GM23338 (cell line): ENCODE measurements around the gene NXPE4. TPM values are rescaled to one million over a fixed set of nuclear protein-coding genes. Genes with fewer than 3 reads are reported as not detected.
A peak's percentile ranks its signal among the peaks of the same experiment; 100 is the strongest.

Experiments
- ATAC-seq: fragments of 200-7000 bp; cut with Tn5 transposase; 3 replicates; pipeline ENCODE4 v1.9.1; 2020
- DNase-seq: peaks from one replicate; pipeline ENCODE4 v3.0.0-alpha.2; 2015; ENCODE audit warnings: low spot score
- H2AFZ ChIP-seq: fragments of 200-600 bp; sonication (generic); 2 replicates; pipeline ENCODE4 v1.8.0; 2016; ENCODE audit warnings: antibody characterized with exemption, mild to moderate bottlenecking, moderate library complexity
- H3F3A ChIP-seq: fragments of 200-600 bp; sonication (generic); replicated peaks from 2 replicates; pipeline ENCODE4 v1.8.0; 2017; ENCODE audit warnings: antibody characterized with exemption, mixed run types, low read depth
- H3K27ac ChIP-seq: fragments of 200-600 bp; sonication (generic); 2 replicates; pipeline ENCODE4 v1.6.1; 2016; ENCODE audit warnings: low read depth
- H3K27me3 ChIP-seq: fragments of 200-600 bp; sonication (generic); 2 replicates; pipeline ENCODE4 v1.8.0; 2016; ENCODE audit warnings: mild to moderate bottlenecking, mixed run types, moderate library complexity; ENCODE audit not compliant: insufficient read depth
- H3K36me3 ChIP-seq: fragments of 200-600 bp; sonication (generic); 2 replicates; pipeline ENCODE4 v1.8.0; 2016; ENCODE audit warnings: mild to moderate bottlenecking; ENCODE audit not compliant: insufficient read depth
- H3K4me1 ChIP-seq: fragments of 200-600 bp; sonication (generic); 2 replicates; pipeline ENCODE4 v1.8.0; 2016; ENCODE audit warnings: mild to moderate bottlenecking, moderate library complexity; ENCODE audit not compliant: insufficient read depth
- H3K4me2 ChIP-seq: fragments of 200-600 bp; sonication (generic); 2 replicates; pipeline ENCODE4 v1.7.1; 2017; ENCODE audit warnings: mixed run types
- H3K4me3 ChIP-seq: fragments of 200-600 bp; sonication (generic); 2 replicates; pipeline ENCODE4 v1.6.1; 2016; ENCODE audit warnings: mixed run types
- H3K79me2 ChIP-seq: fragments of 200-600 bp; sonication (generic); replicated peaks from 2 replicates; pipeline ENCODE4 v1.8.0; 2017; ENCODE audit warnings: mild to moderate bottlenecking; ENCODE audit not compliant: insufficient read depth
- H3K9me2 ChIP-seq: fragments of 200-600 bp; sonication (generic); 2 replicates; pipeline ENCODE4 v1.8.0; 2017; ENCODE audit not compliant: insufficient read depth
- H4K20me1 ChIP-seq: fragments of 200-600 bp; sonication (generic); replicated peaks from 2 replicates; pipeline ENCODE4 v1.8.0; 2017; ENCODE audit warnings: mild to moderate bottlenecking; ENCODE audit not compliant: insufficient read depth
- H3K27ac Mint-ChIP-seq: 2 replicates; pipeline ENCODE4 v1.8.0; 2020; ENCODE audit warnings: inconsistent platforms, mild to moderate bottlenecking, moderate library complexity, mixed read lengths
- H3K27me3 Mint-ChIP-seq: 3 replicates; pipeline ENCODE4 v1.8.0; 2022; ENCODE audit warnings: low read depth, mild to moderate bottlenecking, moderate library complexity, mixed read lengths, inconsistent platforms; ENCODE audit not compliant: insufficient read depth, poor library complexity
- H3K36me3 Mint-ChIP-seq: 3 replicates; pipeline ENCODE4 v1.8.0; 2021; ENCODE audit warnings: low read depth, mild to moderate bottlenecking, inconsistent platforms, moderate library complexity, mixed read lengths
- H3K4me1 Mint-ChIP-seq: 3 replicates; pipeline ENCODE4 v1.8.0; 2020; ENCODE audit warnings: mild to moderate bottlenecking, inconsistent platforms, mixed read lengths
- H3K4me3 Mint-ChIP-seq: 3 replicates; pipeline ENCODE4 v1.8.0; 2021; ENCODE audit warnings: moderate library complexity, mild to moderate bottlenecking, inconsistent platforms, mixed read lengths
- H3K9me3 Mint-ChIP-seq: 3 replicates; pipeline ENCODE4 v1.8.0; 2020; ENCODE audit warnings: moderate library complexity, mild to moderate bottlenecking, inconsistent platforms, mixed read lengths
- CREB1 ChIP-seq: fragments of 250-450 bp; sonication (Bioruptor Pico); IDR thresholded peaks from 2 replicates; pipeline ENCODE4 v1.5.0; 2020; ENCODE audit warnings: low read depth, mild to moderate bottlenecking, moderate library complexity
- CTCF ChIP-seq, 2 experiments: fragments of 200-600 bp in 1 of 2; sonication (generic) in 1 of 2; conservative IDR thresholded peaks; 2 replicates each; pipeline versions ENCODE4 v1.5.1 to v1.6.1; 2016 to 2017; ENCODE audit warnings: antibody characterized with exemption in 2 of 2, low read depth in 2 of 2, mild to moderate bottlenecking in 2 of 2, moderate library complexity in 1 of 2
- EZH2 ChIP-seq: fragments of 200-600 bp; sonication (generic); IDR thresholded peaks from one replicate; pipeline ENCODE4 v1.8.0; 2017; ENCODE audit warnings: antibody characterized with exemption, mild to moderate bottlenecking, low read depth; ENCODE audit not compliant: unreplicated experiment
- EZH2phosphoT487 ChIP-seq: fragments of 200-600 bp; sonication (generic); IDR thresholded peaks from one replicate; pipeline ENCODE4 v1.8.1; 2018; ENCODE audit warnings: antibody characterized with exemption; ENCODE audit not compliant: unreplicated experiment
- JUNB ChIP-seq: IDR thresholded peaks from one replicate; pipeline ENCODE4 v1.6.1; 2016; ENCODE audit warnings: antibody characterized with exemption; ENCODE audit not compliant: unreplicated experiment
- NANOG ChIP-seq: IDR thresholded peaks from 2 replicates; pipeline ENCODE4 v1.6.1; 2016; ENCODE audit warnings: antibody characterized with exemption, borderline replicate concordance
- POLR2AphosphoS5 ChIP-seq: IDR thresholded peaks from 2 replicates; pipeline ENCODE4 v1.6.1; 2016; ENCODE audit warnings: antibody characterized with exemption, low read depth
- REST ChIP-seq: IDR thresholded peaks from one replicate; pipeline ENCODE4 v1.6.1; 2018; ENCODE audit warnings: antibody characterized with exemption; ENCODE audit not compliant: unreplicated experiment
- STAT1 ChIP-seq: IDR thresholded peaks from one replicate; pipeline ENCODE4 v1.6.1; 2016; ENCODE audit warnings: antibody characterized with exemption; ENCODE audit not compliant: unreplicated experiment
- ZNF114 ChIP-seq: fragments of 250-450 bp; sonication (Bioruptor Pico); IDR thresholded peaks from 2 replicates; pipeline ENCODE4 v1.5.0; 2020; ENCODE audit warnings: mild to moderate bottlenecking, moderate library complexity
- ZNF331 ChIP-seq: fragments of 250-450 bp; sonication (Bioruptor Pico); IDR thresholded peaks from 2 replicates; pipeline ENCODE4 v1.5.0; 2020; ENCODE audit warnings: low read depth, mild to moderate bottlenecking, moderate library complexity
- polyA plus RNA-seq: library from polyadenylated mRNA; unstranded; fragments of >200 nt; fragmentation: Nextera tagmentation; extraction: Ambion mirVana; gene quantifications from 2 replicates; pipeline ENCODE4 v1.2.1, GENCODE V29; 2016
- total RNA-seq: library from RNA; depleted of rRNA; stranded (reverse); fragments of >200 nt; shearing (Covaris generic); gene quantifications from 2 replicates; pipeline ENCODE4 v1.2.3, GENCODE V29; 2014
- TF ChIP-seq, protein P1 (sequence below): IDR thresholded peaks from 2 replicates; pipeline ENCODE4 v1.6.1; 2016; ENCODE audit warnings: antibody characterized with exemption
- TF ChIP-seq, protein P2 (sequence below): fragments of 250-450 bp; sonication (Bioruptor Pico); IDR thresholded peaks from 2 replicates; pipeline ENCODE4 v1.5.0; 2020; ENCODE audit warnings: mild to moderate bottlenecking, moderate library complexity

Gene NXPE4
- total and polyA plus RNA-seq, 2 experiments from 2014 or later, result not detected

- H3K4me2 ChIP-seq, result no peak overlapping the region
- no peak for TF ChIP-seq ZNF331 (CRISPR knock-in tag)
- no peak for TF ChIP-seq JUNB
- TF ChIP-seq, protein P1, sequence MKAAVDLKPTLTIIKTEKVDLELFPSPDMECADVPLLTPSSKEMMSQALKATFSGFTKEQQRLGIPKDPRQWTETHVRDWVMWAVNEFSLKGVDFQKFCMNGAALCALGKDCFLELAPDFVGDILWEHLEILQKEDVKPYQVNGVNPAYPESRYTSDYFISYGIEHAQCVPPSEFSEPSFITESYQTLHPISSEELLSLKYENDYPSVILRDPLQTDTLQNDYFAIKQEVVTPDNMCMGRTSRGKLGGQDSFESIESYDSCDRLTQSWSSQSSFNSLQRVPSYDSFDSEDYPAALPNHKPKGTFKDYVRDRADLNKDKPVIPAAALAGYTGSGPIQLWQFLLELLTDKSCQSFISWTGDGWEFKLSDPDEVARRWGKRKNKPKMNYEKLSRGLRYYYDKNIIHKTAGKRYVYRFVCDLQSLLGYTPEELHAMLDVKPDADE, result no peak
- no peak for TF ChIP-seq EZH2phosphoT487
- TF ChIP-seq, protein P2, sequence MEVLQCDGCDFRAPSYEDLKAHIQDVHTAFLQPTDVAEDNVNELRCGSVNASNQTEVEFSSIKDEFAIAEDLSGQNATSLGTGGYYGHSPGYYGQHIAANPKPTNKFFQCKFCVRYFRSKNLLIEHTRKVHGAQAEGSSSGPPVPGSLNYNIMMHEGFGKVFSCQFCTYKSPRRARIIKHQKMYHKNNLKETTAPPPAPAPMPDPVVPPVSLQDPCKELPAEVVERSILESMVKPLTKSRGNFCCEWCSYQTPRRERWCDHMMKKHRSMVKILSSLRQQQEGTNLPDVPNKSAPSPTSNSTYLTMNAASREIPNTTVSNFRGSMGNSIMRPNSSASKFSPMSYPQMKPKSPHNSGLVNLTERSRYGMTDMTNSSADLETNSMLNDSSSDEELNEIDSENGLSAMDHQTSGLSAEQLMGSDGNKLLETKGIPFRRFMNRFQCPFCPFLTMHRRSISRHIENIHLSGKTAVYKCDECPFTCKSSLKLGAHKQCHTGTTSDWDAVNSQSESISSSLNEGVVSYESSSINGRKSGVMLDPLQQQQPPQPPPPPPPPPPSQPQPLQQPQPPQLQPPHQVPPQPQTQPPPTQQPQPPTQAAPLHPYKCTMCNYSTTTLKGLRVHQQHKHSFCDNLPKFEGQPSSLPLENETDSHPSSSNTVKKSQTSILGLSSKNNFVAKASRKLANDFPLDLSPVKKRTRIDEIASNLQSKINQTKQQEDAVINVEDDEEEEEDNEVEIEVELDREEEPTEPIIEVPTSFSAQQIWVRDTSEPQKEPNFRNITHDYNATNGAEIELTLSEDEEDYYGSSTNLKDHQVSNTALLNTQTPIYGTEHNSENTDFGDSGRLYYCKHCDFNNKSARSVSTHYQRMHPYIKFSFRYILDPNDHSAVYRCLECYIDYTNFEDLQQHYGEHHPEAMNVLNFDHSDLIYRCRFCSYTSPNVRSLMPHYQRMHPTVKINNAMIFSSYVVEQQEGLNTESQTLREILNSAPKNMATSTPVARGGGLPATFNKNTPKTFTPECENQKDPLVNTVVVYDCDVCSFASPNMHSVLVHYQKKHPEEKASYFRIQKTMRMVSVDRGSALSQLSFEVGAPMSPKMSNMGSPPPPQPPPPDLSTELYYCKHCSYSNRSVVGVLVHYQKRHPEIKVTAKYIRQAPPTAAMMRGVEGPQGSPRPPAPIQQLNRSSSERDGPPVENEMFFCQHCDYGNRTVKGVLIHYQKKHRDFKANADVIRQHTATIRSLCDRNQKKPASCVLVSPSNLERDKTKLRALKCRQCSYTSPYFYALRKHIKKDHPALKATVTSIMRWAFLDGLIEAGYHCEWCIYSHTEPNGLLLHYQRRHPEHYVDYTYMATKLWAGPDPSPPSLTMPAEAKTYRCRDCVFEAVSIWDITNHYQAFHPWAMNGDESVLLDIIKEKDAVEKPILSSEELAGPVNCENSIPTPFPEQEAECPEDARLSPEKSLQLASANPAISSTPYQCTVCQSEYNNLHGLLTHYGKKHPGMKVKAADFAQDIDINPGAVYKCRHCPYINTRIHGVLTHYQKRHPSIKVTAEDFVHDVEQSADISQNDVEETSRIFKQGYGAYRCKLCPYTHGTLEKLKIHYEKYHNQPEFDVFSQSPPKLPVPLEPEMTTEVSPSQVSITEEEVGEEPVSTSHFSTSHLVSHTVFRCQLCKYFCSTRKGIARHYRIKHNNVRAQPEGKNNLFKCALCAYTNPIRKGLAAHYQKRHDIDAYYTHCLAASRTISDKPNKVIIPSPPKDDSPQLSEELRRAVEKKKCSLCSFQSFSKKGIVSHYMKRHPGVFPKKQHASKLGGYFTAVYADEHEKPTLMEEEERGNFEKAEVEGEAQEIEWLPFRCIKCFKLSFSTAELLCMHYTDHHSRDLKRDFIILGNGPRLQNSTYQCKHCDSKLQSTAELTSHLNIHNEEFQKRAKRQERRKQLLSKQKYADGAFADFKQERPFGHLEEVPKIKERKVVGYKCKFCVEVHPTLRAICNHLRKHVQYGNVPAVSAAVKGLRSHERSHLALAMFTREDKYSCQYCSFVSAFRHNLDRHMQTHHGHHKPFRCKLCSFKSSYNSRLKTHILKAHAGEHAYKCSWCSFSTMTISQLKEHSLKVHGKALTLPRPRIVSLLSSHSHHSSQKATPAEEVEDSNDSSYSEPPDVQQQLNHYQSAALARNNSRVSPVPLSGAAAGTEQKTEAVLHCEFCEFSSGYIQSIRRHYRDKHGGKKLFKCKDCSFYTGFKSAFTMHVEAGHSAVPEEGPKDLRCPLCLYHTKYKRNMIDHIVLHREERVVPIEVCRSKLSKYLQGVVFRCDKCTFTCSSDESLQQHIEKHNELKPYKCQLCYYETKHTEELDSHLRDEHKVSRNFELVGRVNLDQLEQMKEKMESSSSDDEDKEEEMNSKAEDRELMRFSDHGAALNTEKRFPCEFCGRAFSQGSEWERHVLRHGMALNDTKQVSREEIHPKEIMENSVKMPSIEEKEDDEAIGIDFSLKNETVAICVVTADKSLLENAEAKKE (CRISPR knock-in tag), result no peak
- no peak for TF ChIP-seq ZNF114 (CRISPR knock-in tag)
- no peak for TF ChIP-seq CTCF (conservative IDR thresholded peaks at IDR 0.05; ENCODE audit: low read depth in 2 of 2)
- no peak for TF ChIP-seq POLR2AphosphoS5
- no peak for TF ChIP-seq REST
- no peak for TF ChIP-seq CREB1 (CRISPR knock-in tag)
- no peak for TF ChIP-seq EZH2
- TF ChIP-seq NANOG, result no peak
- TF ChIP-seq STAT1, result no peak
- Mint-ChIP-seq H3K36me3 (no peaks in the 10 kb centered on the region), H3K27me3 (peaks cover 3% of the 10 kb centered on the region), H3K4me3 (no peak overlapping the region), H3K9me3 (no peaks in the 10 kb centered on the region), H3K27ac (no peak overlapping the region), H3K4me1 (peaks cover 14% of the 10 kb centered on the region)
- H3K9me2 ChIP-seq, result peaks cover 4% of the 10 kb centered on the region
- H3F3A ChIP-seq, result no peaks in the 10 kb centered on the region
- no peak for DNase-seq
- no peaks in the 10 kb centered on the region for H3K36me3 ChIP-seq
- no peaks in the 10 kb centered on the region for H3K27me3 ChIP-seq
- no peak for ATAC-seq
- H3K79me2 ChIP-seq, result no peaks in the 10 kb centered on the region
- no peaks in the 10 kb centered on the region for H3K4me1 ChIP-seq
- peak overlapping the region; percentile 45; the same call in 1 of the 2 replicates for H2AFZ ChIP-seq
- no peak overlapping the region for H3K4me3 ChIP-seq
- no peaks in the 10 kb centered on the region for H4K20me1 ChIP-seq
- no peak overlapping the region for H3K27ac ChIP-seq
Measured at GRCh38 chr11:114556135-114556534, 39.5 kb downstream of the NXPE4 start.
